GM19025 (cell line): Measurements from ENCODE around the gene SORCS2.

ENCODE experiments used
- ATAC-seq: cut with Tn5 transposase; IDR thresholded peaks from one replicate; pipeline ENCODE4 v1.9.1; 2021; ENCODE audit warnings: mild to moderate bottlenecking, low read depth, moderate library complexity; ENCODE audit not compliant: unreplicated experiment

SORCS2 gene

DNA sequence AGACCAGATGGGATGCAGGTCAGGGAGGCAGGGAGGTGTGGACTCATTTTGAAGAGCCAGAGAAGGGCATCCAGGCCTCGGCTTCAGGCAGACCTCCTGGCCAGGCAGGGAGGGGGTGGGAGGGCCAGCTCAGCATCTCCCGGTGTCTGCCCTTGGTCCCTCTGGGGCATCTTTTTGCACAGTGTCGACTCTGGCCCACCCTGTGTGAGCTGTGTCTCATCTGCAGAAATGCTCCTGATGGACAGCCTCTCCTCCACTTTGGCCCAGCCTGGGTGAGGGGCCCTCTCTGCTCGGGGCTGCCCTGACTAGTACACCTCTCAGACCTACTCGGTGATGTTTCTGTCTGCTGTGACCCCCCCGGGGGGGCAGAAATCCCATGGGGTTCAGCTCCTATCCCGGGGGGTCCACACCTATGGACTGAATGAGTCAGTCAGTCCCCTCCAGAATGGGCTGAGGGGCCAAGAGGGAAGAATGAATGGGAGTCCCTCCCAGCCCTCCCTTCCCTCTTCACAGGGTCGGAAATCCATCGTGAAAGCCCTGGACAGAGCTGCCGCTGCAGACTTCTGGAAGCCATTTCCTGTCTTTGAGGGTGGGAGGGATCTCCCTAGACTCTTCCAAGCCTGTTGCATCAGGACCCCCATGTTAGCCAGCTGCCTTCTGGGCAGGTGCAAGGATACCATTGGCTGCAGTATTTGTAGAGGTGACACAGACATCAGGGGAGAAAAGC is 439.1 kb downstream of the SORCS2 start:
- ATAC-seq, result no peak

DNA sequence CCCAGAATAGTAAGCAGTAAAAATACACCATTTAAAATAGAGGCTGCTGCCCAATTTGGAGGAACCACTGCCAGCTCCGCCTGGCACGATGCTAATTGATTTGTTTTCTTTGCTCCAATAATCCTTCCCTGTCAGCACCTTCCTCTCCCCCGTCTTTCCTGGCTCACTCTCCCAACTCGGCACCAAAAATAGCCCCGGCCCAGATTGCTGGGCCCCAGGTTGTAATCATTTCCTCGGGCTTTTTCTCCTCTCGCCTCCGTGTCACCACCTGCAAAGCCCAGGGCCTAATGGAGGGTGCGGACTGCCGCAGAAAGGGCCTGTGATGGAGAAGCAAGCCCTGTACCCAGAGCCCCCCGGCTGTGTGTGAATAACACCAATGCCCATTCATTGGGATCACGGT is 440.0 kb downstream of the SORCS2 start:
- no peak for ATAC-seq

DNA sequence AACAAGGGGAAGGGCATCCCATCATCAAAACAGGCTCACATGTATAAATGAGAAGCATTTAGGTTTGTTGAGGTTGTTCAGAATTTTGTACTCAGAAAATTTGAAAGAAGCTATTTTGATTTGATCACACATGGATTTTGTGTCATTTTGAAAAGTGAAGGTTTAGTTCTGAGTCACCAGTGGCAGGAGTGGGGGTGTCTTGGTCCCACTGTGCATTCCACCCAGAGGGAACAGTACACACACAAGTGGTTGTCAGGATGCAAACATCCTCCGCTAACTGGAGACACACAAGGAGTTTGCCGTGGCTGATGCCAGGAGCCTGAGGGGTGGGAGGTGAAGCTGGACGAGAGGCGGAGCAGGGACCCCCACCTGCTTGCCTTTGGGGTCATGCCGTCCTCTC is 440.6 kb downstream of the SORCS2 start:
- ATAC-seq, result no peak

DNA sequence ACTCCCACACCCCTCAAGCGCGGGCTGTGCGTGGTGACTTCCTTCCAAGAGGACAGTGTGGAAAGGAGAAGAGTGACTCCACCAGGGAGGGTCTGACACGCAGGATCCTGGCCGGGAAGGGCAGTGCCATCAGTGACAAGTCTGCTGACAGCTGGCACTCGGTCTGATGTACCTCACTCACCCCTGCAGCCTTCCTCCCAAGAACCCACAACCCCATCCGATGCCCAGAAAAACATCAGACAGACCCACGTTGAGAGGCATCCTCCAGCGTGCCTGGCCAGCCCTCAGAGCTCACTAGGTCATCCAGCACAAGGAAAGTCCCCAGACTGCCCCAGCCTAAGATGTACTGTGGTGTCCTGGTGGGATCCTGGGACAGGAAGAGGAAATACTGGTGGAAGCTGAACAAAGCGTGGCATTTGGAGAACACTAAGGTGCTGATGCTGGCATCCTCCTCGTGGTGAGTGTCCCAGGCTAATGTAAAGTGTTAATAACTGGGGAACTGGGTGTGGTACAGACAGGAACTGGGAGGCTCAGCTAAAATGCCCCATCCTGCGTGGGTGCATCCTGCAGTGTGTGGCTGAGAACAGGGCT is 442.4 kb downstream of the SORCS2 start:
- ATAC-seq, result no peak

DNA sequence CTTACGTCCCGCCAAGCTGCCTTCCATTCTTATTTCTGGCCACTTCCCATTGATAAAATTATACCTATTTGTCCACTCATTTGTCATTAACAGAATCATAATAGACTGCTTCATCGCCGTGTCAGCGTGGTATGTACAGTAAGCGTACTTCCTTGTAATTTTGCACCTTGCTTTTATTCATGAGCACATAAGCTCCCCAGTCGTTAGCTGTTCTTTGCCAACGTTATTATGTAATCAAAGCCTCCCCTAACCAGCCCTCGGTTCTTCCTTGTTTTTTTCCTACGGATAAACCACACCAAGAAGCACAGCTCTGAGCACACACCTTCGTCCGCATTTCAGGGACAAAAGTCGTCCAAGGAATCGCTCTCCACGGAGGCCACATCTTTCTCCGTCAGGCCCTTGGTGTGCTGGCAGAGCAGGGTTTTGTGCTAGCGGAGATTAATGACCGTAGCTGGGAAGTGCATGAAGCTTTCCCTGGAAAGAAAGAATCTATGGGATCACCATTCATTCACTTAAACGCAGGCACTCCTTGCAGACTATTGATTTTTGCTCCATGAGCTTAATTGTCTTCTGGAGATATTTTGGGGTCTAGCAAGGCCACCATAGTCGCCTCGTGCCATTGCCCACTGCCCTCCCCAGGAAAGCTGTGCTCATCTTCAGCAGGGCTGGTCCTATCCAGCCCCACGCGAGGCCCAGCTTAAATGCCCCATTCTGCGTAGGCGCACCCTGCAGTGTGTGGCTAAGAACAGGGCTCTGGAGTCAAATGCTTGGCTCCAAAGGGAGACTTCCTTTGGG is 443.3 kb downstream of the SORCS2 start:
- ATAC-seq, result no peak

DNA sequence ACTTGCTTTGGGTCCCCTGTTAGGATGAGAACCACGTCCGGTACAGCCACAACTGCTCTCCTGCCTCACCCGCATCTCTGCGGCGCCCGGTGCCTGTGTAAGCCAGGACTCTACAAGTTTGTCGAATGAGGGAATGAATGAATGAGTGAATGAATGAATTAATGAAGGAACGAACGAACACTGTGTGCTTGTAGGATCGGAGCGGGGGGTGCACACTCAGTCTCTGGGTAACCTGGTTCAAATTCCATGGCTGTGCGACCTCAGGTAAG is 443.8 kb downstream of the SORCS2 start:
- ATAC-seq, result no peak

DNA sequence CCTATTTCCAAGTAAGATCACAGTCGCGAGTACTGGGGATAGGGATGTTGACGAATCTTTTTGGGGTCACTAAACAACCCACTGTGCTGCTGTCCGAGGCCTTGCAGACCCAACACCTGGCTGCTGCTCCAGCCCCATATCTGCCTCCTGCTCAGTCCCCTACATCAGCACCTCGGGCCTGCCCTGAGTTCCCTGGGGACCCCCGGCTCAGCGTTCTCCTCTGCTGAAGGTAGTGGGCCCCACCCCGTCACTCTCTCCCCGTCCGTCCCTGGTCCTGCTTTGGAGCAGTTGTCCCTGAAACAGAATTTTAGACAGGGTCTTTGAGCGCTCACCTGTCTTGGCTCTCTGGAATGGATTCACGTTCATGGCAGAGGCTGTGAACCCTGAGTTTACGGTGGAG is 444.8 kb downstream of the SORCS2 start:
- ATAC-seq, result no peak

DNA sequence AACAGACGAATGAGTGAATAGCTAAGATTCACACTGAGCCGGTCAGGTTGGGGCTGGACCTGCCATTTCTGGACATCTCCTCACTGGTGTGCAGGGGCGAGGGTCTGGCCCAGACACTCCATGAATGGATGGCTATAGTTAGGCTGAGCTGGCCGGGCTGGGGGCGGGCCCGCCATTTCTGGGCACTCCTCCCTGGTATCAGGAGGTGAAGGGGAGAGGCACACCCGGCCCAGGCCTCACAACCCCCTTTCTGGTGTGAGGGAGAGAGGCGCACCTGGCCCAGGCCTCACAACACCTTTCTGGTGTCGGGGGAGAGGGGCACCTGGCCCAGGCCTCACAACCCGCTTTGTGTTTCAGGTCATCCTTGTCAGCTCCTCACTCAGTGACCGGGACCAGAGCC is 445.6 kb downstream of the SORCS2 start:
- no peak for ATAC-seq

DNA sequence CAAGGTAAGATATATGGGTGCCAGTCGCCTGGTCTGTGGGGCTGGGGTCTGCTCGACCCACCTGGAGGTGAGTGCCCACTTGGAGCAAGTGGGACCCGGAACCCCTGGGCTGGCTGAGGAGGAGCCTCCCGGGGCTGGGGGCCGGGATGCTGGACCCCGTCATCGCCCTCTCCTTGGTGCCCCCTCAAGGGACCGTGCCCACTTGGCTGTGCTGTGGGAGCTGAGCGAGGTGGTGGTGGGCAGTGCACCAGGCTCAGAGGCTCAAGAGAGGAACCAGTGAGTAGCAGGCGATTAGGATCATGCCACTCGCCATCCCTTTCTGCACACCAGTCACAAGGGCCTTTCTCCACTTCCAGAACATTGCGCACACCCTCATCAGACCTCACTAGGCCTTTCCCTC is 446.2 kb downstream of the SORCS2 start:
- no peak for ATAC-seq

DNA sequence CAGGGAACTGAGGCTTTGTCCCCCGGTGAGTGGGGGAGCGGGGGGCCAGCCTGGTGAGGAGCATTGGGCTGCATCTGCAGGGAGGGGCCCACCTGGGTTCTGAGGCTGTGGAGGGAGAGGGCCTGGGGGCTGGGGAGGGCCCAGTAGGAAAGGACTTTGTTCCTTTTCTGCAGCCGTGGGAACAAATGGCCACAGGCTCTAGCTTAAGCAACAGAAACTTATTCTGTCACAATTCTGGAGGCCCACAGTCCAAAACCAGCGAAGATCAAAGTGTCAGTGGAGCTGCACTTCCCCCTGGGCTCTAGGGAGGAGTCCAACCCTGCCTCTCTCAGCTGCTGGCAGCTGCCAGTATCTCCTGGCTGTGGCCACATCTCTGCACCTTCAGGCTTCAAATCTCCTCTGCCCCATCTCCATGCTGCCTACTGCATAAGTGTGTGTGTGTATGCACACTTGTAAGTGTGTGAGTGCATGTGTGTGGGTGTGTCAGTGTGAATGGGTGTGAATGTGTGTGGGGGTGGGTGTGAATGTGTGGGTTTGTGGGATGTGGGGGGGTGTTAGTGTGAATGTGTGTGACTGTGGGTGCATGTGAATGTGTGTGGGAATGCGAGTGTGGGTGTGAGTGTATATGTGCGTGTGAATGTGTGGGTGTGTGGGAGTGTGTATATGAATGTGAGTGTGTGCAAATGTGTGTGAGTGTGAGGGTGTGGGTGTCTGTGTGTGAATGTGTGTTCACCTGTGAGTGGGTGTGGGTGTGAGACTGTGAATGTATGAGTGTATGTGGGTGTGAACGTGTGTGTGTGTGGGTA is 446.8 kb downstream of the SORCS2 start:
- ATAC-seq, result no peak

DNA sequence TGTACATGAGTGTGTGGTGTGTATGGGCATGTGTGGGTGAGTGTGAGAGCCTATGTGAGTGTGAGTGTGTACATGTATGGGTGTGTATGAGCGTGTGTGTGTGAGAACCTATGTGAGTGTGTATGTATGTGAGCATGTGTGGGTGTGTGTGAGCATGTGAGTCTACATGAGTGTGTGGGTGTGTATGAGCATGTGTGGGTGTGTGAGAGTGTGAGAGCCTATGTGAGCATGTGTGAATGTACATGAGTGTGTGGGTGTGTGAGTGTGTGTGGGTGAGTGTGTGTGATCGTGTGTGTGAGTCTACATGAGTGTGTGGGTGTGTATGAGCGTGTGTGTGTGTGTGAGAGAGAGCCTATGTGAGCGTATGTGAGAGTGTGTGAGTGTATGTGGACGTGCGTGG is 447.8 kb downstream of the SORCS2 start:
- ATAC-seq, result no peak

DNA sequence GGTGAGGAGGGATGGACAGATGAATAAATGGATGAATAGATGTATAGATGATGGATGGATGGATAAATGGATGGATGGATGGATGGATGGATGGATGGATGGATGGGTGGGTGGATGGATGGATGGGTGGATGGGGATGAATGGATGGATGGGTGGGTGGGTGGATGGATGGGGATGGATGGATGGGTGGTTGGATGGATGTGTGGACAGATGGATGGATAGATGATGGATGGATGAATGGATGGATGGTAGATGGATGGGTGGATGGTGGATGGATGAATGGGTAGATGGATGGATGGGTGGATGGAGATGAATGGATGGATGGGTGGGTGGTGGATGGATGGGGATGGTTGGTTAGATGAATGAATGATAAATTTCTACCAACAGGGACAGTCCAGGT is 449.4 kb downstream of the SORCS2 start:
- no peak for ATAC-seq

DNA sequence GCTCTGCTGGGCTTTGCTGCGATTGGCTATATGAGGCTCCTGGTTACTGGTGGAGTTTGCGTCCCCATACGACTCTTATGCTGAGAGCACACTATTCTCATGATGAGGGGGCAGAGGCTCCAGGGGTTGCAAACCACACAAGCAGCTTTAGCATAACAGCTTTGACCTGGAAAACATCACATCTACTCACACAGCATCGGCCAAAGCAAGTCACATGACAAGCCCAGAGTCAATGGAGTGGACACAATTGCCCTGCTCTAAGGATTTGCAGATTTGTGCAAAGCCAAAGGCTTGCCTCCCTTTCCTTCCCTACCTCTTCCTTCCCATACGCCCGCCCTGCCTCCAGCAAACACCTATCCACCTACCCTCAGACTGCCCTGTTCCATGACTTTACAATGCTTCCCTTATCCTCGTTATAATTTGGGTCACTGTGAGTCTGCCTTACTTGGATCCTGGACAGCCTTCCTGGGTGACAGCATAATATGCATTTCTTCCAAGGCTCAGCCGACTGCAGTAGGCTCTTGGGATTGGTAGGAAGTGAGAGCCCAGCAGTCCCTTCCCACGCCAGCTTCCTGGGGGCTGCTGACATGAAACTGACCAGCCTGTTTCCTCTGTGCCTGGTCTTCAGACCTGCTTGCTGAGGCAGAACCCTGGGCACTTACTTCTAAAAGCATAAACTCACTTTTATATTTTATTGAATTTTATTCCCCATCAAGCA is 450.6 kb downstream of the SORCS2 start:
- no peak for ATAC-seq

DNA sequence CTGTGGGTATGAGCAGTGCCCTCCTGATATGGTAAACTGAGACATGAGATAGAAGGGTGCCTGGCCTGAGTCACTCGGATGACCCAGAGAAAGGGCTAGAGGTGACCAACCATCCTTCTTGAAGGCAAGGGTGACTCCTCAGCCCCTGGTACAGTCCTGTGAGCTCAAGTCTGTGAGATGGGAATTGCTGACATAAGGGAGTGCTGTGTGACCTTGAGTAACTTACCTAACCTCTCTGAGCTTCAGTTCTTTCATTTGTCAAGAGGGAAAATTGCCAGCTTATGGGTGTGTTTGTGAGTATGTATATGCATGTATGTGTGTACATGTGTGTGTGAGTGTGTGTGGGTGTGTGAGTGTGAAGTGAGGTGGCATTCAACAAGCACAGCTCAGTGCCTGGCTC is 452.8 kb downstream of the SORCS2 start:
- ATAC-seq, result no peak

DNA sequence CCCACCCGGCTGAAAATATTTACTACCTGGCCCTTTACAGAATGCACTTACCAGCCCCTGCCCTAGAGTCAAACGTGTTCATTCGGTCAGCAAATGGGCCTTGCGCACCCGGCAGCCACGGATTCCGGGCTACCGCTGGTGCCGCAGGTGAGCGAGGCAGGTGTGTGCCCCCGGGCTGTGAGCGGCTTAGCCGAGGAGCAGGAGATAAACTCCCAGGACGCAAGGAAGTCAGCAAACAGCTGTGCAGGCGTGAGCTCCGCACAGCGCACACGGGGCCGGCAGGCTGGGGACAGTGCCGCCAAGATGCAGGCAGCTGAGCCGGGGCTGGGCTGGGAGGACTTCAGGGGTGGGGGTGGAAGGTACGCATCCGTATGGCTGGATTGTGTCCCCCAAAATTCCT is 453.6 kb downstream of the SORCS2 start:
- ATAC-seq, result no peak

DNA sequence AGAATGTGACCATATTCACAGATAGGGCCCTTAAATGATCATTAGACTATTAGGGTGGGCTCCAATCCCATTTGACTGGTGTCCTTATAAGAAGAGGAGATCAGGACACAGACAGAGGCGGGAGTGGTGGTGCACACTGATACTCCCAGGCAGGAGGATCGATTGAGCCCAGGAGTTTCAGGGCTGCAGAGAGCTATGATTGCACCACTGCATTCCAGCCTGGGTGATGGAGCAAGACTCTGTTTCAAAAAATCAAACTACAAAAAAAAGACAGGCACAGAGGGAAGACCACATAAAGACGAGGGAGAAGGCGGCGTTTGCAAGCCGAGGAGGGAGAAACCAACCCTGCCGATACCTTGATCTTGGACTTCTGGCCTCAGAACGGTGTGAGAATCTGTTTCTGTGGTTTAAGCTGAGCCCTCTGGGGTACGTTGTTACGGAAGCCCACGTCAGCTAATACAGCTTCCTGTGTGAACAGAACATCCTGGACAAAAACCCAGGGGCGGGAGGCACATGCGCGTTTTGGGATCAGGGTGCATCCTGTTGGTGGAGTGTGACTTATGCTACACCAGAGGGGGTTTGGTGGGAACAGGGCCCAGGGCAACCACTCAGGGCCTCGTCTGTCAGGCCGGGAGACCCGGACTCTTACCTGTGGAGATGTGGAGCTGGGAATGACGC is 454.2 kb downstream of the SORCS2 start:
- ATAC-seq, result no peak

DNA sequence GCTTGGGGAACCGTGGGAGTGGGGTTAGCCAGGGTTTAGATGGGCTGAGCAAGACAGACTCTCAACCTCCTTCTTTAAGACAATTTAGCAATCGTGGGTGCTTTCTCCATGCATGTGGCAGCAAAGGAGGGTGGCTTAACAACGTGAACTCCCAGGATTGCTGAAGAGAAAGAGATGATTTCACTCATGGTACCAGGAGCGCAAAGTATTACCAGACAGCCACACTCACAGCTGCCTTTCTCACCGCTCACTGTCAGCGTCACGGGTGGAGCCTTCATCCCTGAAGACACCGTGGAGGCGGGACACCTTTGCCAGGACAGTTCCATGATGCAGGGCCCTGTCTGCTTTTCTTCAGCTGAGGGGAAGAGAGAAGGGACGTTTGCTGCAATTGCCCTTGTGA is 454.8 kb downstream of the SORCS2 start:
- ATAC-seq, result no peak

DNA sequence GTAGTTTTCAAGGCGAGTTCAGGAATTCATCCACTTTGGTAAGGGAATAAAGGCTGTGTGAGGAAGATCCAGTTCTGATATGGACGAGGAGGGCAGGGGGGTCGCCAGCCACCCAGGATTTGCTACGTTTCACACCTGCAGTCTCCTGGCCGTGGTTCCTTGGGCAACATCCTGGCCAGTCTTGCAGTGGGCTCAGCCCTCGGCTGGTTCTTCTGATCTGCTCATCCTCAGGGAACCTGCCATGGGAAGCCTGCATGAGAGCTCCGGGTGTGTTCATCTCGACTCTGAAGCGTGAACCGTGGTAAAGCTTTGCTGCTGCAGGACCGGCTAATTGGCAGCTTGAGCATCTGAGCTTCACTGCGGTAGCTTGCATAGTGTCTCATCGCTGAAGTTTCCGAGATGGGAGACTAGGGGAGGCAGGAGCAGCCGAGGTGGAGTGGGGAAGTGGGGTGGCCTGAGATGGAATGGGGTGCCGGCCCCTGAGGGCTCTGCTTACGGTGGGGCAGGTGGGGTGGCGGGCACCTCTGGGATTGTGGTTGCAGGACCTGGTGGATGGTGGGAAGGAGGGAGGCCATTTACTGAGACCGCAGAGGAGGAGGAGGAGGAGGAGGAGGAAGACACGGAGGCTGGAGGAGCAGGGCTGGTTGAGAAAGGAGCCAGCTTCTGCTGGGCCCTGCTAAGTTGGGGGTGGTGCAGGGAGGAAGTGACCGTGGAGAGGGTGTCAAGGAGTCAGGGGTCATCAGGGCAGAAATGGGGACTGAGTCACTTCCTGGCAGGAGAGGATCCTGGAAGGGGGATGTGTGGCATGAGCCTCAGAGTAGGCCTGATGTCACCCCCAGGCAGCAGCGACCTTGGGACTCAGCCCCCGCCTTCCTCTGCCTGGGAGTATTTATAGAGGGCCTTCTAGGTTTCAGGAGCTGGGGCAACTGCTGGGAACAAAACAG is 455.5 kb downstream of the SORCS2 start:
- no peak for ATAC-seq
